Measurements from ENCODE around the gene APOBR. TPM values are rescaled to one million over a fixed set of nuclear protein-coding genes. Genes with fewer than 3 reads are reported as not detected.

APOBR gene
- total and polyA plus RNA-seq, 9 of the 15 experiments (the other 6 are each of a cell fraction or from before 2014, with no cell fraction given): 0.08 to 6.1 (median 2.8) TPM; not detected in 1

DNA sequence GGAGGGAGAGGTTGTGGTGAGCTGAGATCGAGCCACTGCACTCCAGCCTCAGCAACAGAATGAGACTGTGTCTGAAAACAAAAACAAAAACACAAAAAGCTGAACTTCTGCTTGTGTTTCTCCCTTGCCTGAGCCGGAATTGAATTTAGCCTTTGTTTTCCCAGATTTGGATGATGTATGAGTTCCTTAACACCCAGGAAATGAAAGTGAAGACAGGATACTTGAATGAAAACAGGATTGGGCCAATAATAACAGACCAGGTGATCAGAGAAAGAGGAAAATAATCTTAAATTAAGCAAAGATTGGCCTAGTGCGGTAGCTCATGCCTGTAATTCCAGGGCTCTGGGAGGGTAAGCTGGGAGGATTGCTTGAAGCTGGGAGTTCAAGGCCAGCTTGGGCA is 45.9 kb downstream of the APOBR start:
- FAIRE-seq (peak; percentile 6), ATAC-seq (no peak), DNase-seq (ENCODE audit: extremely low read depth in 1 of 4, low spot score in 3 of 4) (no peak)
- no TSS peak for BruUV-seq (replicated peaks)
- Histone ChIP-seq H2AFZ (ENCODE audit: low read depth, low read length) (0 out of 2 replicates have a peak overlapping the region, but pooled peaks have one; percentile 26), H3K27ac (ENCODE audit: extremely low read depth, low read depth, low read length) (no peak overlapping the region), H3K9me1 (ENCODE audit: control insufficient read depth, insufficient read depth, low read length) (no peaks in the 10 kb centered on the region), H3K4me3 (no peak overlapping the region), H4K20me1 (replicated peaks; ENCODE audit: control insufficient read depth, insufficient read depth, low read length) (no peaks in the 10 kb centered on the region), H3K27me3 (ENCODE audit: control insufficient read depth in 2 of 2, insufficient read depth in 2 of 2, low read length in 2 of 2) (peaks cover 0 to 4% of the 10 kb centered on the region in 2 experiments; a peak in 4 of 5 replicates), H3K36me3 (ENCODE audit: control insufficient read depth, insufficient read depth, low read length) (no peaks in the 10 kb centered on the region), H3K79me2 (ENCODE audit: control insufficient read depth, insufficient read depth, low read length) (no peaks in the 10 kb centered on the region), H3K9ac (ENCODE audit: insufficient read depth in 1 of 2, low read depth in 2 of 2, low read length in 2 of 2) (no peak overlapping the region), H3K9me3 (replicated peaks; ENCODE audit: control insufficient read depth, insufficient read depth, low read depth, low read length) (no peaks in the 10 kb centered on the region), H3K4me1 (replicated peaks in 1 of 2; ENCODE audit: control insufficient read depth in 2 of 2, insufficient read depth in 2 of 2, low read length in 2 of 2) (peaks cover 9 to 14% of the 10 kb centered on the region in 2 experiments; a peak in 4 of 5 replicates), H3K4me2 (ENCODE audit: insufficient read depth, low read length) (no peak overlapping the region)
- TF ChIP-seq, protein P1, sequence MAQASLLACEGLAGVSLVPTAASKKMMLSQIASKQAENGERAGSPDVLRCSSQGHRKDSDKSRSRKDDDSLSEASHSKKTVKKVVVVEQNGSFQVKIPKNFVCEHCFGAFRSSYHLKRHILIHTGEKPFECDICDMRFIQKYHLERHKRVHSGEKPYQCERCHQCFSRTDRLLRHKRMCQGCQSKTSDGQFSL (CRISPR knock-in tag; IDR thresholded peaks at IDR 0.05): no peak
- TF ChIP-seq, protein P1 (tag; IDR thresholded peaks at IDR 0.05): no peak
- TF ChIP-seq MTF1 (CRISPR knock-in tag; IDR thresholded peaks at IDR 0.05; ENCODE audit: borderline replicate concordance): no peak
- TF ChIP-seq ERF (CRISPR knock-in tag; IDR thresholded peaks at IDR 0.05): no peak
- 59% methylated on average over 3 of the region's 3 CpGs for WGBS (ENCODE audit: insufficient coverage, low coverage, missing lambda C conversion rate)
- in situ Hi-C loops (cut with MboI): loop anchor here (25.0 kb wide), 2 partner anchors 172 to 947 kb away; partner anchors contain the start of gene EIF3C
- ChIA-PET CTCF (ENCODE audit: low intra/inter-chr PET ratio) (no interaction called here), POLR2A (interaction anchor here (1.5 kb wide), 1 partner anchor 9 kb away, joined by 5 read pairs; no protein-coding TSS in a partner anchor)
- intact Hi-C loops (cut with micrococcal nuclease): no loop called here

- ChIA-PET CTCF (ENCODE audit: low intra/inter-chr PET ratio) (no interaction called here), POLR2A (no interaction called here)
These were observed 48.2 kb downstream of the APOBR start for GRCh38 chr16:28542646-28543045.

More at GRCh38 chr16:28542646-28543045, 48.2 kb downstream of the APOBR start:
- intact Hi-C loops (cut with micrococcal nuclease) (no loop called here), in situ Hi-C loops (cut with MboI) (loop anchor here (25.0 kb wide), 2 partner anchors 170 to 945 kb away; partner anchors contain the start of gene EIF3C)
- no peak overlapping the region for H3K27ac ChIP-seq (ENCODE audit: extremely low read depth, low read depth, low read length)
- peaks cover 0 to 13% of the 10 kb centered on the region in 2 experiments; a peak in 4 of 5 replicates for H3K27me3 ChIP-seq (ENCODE audit: control insufficient read depth in 2 of 2, insufficient read depth in 2 of 2, low read length in 2 of 2)
- FAIRE-seq: no peak
- no peaks in the 10 kb centered on the region for H3K9me1 ChIP-seq (ENCODE audit: control insufficient read depth, insufficient read depth, low read length)
- no TSS peak for BruUV-seq (replicated peaks)
- H2AFZ ChIP-seq (ENCODE audit: low read depth, low read length): 0 out of 2 replicates have a peak overlapping the region, but pooled peaks have one; percentile 45
- H3K9ac ChIP-seq (ENCODE audit: insufficient read depth in 1 of 2, low read depth in 2 of 2, low read length in 2 of 2): no peak overlapping the region
- TF ChIP-seq TCF7L2 (IDR thresholded peaks at IDR 0.05; ENCODE audit: low read depth, low read length) (no peak), ZNF274 (IDR thresholded peaks at IDR 0.05; ENCODE audit: borderline replicate concordance, low read depth, low read length) (no peak)
- no peaks in the 10 kb centered on the region for H4K20me1 ChIP-seq (replicated peaks; ENCODE audit: control insufficient read depth, insufficient read depth, low read length)
- no peaks in the 10 kb centered on the region for H3K79me2 ChIP-seq (ENCODE audit: control insufficient read depth, insufficient read depth, low read length)
- H3K4me1 ChIP-seq (replicated peaks in 1 of 2; ENCODE audit: control insufficient read depth in 2 of 2, insufficient read depth in 2 of 2, low read length in 2 of 2): peaks cover 9 to 14% of the 10 kb centered on the region in 2 experiments; a peak in 4 of 5 replicates
- no peak for ATAC-seq
- WGBS (ENCODE audit: insufficient coverage, low coverage, missing lambda C conversion rate): 61% methylated on average over 7 of the region's 7 CpGs
- no peak overlapping the region for H3K4me3 ChIP-seq
- DNase-seq (ENCODE audit: extremely low read depth in 1 of 4, low spot score in 3 of 4): no peak
- no peaks in the 10 kb centered on the region for H3K36me3 ChIP-seq (ENCODE audit: control insufficient read depth, insufficient read depth, low read length)
- H3K4me2 ChIP-seq (ENCODE audit: insufficient read depth, low read length): no peak overlapping the region
- H3K9me3 ChIP-seq (replicated peaks; ENCODE audit: control insufficient read depth, insufficient read depth, low read depth, low read length): no peaks in the 10 kb centered on the region
